H1 (cell line): ENCODE measurements around the gene LTF.

ENCODE experiments used
- BRCA1 ChIP-seq: IDR thresholded peaks from 2 replicates; pipeline ENCODE4 v1.6.1; 2012; ENCODE audit warnings: low read depth, low read length, improper control_type of control experiment
- CHD2 ChIP-seq: IDR thresholded peaks from 2 replicates; pipeline ENCODE4 v1.6.1; 2012; ENCODE audit warnings: low read length, improper control_type of control experiment
- CTCF ChIP-seq, 3 experiments: IDR thresholded peaks; 1 replicate in 2 of 3; 2 replicates in 1 of 3; pipeline versions ENCODE4 v1.5.1 to v1.6.1; 2011; ENCODE audit warnings: low read length in 3 of 3, mild to moderate bottlenecking in 3 of 3, inconsistent platforms in 2 of 3, low read depth in 1 of 3, moderate library complexity in 1 of 3; ENCODE audit not compliant: insufficient read depth in 1 of 3; ENCODE audit errors: control extremely low read depth in 1 of 3
- EZH2 ChIP-seq: fragments of 200-600 bp; sonication (generic); IDR thresholded peaks from 2 replicates; pipeline ENCODE4 v1.7.1; 2012; ENCODE audit warnings: low read depth, mild to moderate bottlenecking, moderate library complexity, low read length, inconsistent platforms; ENCODE audit not compliant: severe bottlenecking
- KDM5A ChIP-seq: fragments of 200-600 bp; IDR thresholded peaks from 2 replicates; pipeline ENCODE4 v1.7.1; 2012; ENCODE audit warnings: mild to moderate bottlenecking, low read length, inconsistent platforms, mixed read lengths
- RXRA ChIP-seq: IDR thresholded peaks from 2 replicates; pipeline ENCODE4 v1.6.1; 2011; ENCODE audit warnings: low read depth, mild to moderate bottlenecking, low read length, moderate library complexity; ENCODE audit not compliant: insufficient read depth
- TAF1 ChIP-seq: IDR thresholded peaks from 2 replicates; pipeline ENCODE4 v1.6.1; 2011; ENCODE audit warnings: mild to moderate bottlenecking, low read depth, low read length
- YY1 ChIP-seq: IDR thresholded peaks from 2 replicates; pipeline ENCODE4 v1.6.1; 2011; ENCODE audit warnings: low read depth, mild to moderate bottlenecking, low read length
- TF ChIP-seq, protein P1 (sequence below): IDR thresholded peaks from 2 replicates; pipeline ENCODE4 v1.6.1; 2012; ENCODE audit warnings: inconsistent platforms

GRCh38 chr3:46455231-46456115 is 9.2 kb downstream of the LTF start:
- no peak for TF ChIP-seq YY1
- no peak for TF ChIP-seq RXRA
- TF ChIP-seq EZH2, result no peak
- no peak for TF ChIP-seq BRCA1
- TF ChIP-seq CTCF (IDR thresholded peaks at IDR 0.05; ENCODE audit: control extremely low read depth in 1 of 3, insufficient read depth in 1 of 3, low read depth in 1 of 3, low read length in 3 of 3), result no peak
- no peak for TF ChIP-seq KDM5A
- TF ChIP-seq, protein P1, sequence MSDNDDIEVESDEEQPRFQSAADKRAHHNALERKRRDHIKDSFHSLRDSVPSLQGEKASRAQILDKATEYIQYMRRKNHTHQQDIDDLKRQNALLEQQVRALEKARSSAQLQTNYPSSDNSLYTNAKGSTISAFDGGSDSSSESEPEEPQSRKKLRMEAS, result no peak
- no peak for TF ChIP-seq TAF1
- TF ChIP-seq CHD2, result no peak
